HG02981 (cell line): Measurements from ENCODE around the gene SF3B2.
"Not testable (repeated sequence)": the region's sequence is repeated elsewhere in the genome, so short reads cannot be mapped to it uniquely, and the experiment has no call there.

Source experiments
- ATAC-seq: cut with Tn5 transposase; IDR thresholded peaks from one replicate; pipeline ENCODE4 v1.9.1; 2021; ENCODE audit warnings: mild to moderate bottlenecking, moderate library complexity; ENCODE audit not compliant: unreplicated experiment

Gene SF3B2, protein sequence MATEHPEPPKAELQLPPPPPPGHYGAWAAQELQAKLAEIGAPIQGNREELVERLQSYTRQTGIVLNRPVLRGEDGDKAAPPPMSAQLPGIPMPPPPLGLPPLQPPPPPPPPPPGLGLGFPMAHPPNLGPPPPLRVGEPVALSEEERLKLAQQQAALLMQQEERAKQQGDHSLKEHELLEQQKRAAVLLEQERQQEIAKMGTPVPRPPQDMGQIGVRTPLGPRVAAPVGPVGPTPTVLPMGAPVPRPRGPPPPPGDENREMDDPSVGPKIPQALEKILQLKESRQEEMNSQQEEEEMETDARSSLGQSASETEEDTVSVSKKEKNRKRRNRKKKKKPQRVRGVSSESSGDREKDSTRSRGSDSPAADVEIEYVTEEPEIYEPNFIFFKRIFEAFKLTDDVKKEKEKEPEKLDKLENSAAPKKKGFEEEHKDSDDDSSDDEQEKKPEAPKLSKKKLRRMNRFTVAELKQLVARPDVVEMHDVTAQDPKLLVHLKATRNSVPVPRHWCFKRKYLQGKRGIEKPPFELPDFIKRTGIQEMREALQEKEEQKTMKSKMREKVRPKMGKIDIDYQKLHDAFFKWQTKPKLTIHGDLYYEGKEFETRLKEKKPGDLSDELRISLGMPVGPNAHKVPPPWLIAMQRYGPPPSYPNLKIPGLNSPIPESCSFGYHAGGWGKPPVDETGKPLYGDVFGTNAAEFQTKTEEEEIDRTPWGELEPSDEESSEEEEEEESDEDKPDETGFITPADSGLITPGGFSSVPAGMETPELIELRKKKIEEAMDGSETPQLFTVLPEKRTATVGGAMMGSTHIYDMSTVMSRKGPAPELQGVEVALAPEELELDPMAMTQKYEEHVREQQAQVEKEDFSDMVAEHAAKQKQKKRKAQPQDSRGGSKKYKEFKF

DNA sequence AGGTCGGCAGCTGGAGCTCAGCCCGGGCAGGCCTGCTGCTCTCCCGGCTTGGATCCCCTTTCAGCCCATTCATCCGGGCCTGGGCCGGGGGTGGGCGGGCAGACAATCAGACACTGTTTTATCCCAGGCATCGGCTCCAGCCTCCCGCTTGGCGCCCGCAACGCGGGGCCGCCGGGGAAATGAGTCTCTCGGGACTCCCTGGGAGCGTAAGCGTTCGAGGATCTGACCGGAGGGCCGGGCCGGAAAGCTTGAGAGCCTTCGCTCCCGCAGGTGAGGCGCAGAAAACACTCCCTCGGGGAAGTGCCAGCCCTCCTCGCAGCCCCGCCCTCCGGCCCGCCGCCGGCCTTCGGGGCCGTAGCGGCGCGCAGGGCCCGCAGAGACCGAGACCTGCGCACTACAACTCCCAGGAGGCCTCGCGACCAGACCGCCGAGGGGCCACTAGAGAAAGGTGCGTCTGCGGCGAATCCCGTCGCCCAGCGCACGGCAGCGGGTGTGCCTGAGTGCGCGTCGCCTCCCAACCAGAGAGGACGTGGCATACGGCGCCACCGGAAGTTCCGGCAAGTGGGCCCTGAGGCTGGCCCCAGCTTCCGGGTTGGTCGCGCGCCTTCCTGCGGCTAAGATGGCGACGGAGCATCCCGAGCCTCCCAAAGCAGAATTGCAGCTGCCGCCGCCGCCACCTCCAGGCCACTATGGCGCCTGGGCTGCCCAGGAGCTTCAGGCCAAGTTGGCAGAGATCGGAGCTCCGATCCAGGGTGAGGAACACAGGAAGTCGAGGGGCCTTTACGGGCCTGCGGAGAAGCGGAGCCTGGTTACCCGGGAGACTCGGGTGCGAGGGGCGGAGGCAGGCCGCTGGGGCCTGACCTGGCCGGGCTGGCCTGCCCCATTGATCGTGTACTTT is at the start of gene SF3B2:
Gene SF3B2 (plus strand): TSS at position 599 of the 898 bp plus-strand sequence. CDS start 21 bp downstream, at position 620.
- ATAC-seq: peak; percentile 91

DNA sequence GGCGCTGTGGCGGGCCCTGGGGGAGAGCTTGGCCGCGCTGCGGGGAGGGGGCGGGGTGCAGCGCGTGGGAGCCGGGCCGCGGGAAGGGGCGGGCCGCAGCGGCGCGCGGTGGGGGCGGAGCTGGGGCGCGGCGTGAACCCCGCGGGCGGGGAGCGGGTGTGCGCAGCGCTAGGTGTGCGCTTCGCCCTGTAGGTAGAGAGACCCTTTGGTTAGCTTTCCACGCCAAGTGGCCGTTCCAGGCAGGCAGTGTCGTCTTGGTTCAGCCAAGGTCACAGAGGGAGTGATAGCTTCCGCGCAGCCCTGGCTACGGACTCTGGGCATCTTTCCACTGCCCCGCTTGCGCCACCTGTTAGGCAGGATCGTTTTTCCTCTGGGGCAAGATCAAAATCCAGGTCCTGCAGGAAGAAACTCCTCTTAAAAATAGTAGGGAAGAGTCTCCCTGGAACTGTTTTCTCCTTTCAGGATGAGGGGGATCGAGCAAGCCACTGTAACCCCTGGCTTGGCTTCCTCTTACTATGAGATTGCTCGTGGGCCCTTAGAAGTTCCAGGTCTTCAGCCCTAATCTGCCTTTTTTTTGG is 49.4 kb upstream of the SF3B2 start:
- peak; percentile 36 for ATAC-seq

DNA sequence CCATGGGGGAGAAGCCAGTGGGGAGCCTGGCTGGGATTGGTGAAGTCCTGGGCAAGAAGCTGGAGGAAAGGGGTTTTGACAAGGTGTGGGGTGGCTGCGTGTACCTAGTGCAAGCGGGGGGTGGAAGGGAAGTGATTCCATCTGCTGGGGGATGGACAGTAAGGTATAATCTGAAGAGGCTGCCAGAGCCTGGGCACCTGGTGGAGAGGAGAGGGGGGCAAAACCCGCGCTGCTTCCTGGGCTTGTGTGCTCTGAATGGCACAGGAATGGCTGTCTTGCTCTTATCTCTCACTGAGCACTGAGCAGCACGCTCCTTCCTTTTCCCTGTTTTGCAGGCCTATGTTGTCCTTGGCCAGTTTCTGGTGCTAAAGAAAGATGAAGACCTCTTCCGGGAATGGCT is 48.9 kb upstream of the SF3B2 start:
- ATAC-seq: no peak

DNA sequence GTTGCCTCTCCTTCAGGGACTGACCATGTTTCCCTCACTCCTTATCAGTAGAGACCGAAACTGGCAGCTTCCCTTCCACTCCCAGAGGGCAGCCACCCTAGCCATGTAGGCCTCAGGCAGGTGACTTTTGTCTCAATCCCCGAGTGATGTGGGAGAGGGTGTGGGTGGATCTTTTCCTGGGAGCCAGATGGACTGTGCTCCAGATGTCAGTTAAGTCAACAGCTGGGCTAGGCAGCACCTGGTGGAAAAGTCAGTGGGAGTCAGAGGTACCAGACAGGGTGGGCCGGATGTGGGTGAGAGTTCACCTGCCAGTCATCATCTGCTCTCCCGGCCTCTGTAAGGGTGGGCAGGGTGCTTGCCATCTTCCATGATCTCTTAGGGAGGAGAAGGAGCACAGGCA is 48.0 kb upstream of the SF3B2 start:
- ATAC-seq: no peak

DNA sequence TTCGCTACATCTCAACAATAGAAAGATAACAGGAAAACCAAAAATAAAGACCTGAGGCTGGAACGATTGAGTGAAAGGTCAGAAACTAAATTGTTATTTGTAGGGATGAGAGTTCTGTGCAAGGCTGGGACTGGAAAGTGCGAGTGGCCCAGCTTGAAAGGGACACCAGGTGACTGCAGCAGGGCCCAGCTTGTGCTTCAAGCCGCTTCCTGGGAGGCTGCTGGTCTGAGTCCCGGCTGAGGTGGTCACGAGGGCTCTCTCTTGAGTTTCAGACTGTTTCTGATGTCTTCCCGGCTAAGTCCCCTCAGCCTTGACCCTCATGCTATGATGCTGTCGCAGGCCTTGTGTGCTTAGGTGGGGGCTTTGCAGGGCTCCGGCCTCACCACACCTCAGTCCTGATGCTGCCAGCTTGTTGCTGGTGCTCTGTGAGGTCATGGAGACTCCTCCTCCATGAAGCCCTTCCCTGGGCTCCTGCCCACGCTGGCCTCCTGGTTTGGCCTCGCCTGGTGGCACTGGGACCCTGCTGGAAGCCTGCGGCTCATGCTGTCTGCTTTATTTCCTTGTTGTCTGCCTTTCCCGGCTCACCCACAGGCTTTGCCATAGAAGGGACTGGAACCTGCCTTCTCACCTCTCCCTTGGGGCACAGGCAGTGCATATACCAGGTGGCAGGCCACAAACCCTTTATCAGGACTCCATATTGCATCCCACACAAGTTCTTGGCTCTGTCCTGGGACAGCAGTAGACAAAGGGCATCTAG is 45.9 kb upstream of the SF3B2 start:
- ATAC-seq: no peak

DNA sequence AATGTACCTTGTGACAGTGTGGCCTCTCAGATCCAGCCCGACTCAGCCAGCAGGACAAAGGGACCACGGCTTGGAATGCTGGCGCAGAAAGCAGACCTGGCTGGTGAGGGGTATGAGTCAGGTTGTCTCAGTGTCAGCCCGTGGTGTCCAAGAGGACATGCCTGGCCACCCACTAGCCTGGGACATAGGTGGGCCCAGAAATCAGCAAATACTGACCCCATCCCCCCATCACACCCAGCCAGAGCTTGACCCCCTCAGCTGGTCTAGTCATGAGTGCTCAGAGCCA is 45.3 kb upstream of the SF3B2 start:
- no peak for ATAC-seq

DNA sequence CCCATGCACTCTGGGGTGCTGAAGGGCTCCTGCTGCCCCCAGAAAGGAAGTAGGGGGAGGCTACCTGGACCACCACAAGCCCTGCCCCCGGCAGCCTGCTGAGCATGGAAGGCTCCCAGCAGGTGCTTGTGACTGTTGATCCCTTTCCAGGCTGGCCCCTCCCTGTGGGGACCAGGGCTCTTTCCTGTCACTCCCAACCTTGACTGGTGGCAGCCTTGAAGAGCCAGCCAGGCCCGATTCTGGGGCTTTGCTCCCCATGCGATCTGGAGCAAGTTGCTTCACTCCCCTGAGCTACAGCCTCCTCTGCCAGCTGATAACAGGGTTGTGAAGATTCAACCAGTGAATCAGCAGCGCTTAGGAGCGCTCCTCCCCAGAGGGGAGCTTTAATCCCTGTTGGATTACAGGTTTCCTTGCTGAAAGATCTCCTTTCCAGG is 44.9 kb upstream of the SF3B2 start:
- ATAC-seq: no peak

DNA sequence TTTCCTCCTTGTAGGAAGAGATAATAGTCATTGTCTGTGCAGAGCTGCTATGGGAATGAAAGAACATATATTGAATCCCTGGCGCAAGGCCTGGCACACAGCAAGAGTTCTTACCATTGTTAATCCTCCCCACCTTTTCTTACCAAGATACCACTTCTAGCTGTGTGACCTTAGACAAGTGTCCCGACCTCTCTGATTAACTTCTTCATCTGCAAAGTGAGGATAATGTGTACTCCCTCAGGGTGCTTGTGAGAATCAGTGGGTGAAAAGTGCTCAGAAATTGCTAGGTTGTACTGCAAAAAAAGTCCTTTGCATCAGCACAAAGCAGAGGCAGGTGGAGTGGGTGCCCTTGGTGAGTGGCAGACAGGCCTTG is 44.1 kb upstream of the SF3B2 start:
- ATAC-seq: no peak

DNA sequence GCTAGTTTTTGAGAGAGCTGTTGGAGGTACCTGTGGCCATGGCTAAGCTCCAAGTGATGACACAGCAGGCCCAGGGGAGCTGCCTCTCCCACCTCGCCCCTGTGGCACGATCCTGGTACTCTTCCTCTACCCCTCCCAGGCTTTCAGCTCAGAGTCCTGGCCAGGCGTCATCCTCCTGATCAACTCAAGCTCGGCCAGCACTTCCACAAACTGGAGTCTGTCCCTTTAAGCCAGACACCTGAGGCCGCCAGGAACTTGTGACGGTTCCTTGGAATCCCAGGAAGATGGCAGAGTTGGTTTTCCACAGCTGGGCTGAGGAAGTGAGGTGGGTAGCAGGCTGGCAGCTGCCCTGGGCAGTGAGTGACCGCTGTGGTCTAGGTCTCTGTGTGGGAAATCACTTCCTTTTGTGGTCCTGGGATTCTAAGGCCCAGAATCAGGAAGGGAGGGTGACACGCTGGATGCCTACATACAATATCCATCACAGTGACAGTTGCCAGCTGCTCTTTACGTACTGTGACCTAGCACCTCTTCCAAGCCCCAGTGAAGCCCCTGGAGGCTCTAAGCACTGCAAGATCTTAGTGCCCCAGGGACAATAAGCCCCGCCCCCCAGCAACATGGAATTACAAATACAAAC is 43.6 kb upstream of the SF3B2 start:
- no peak for ATAC-seq

DNA sequence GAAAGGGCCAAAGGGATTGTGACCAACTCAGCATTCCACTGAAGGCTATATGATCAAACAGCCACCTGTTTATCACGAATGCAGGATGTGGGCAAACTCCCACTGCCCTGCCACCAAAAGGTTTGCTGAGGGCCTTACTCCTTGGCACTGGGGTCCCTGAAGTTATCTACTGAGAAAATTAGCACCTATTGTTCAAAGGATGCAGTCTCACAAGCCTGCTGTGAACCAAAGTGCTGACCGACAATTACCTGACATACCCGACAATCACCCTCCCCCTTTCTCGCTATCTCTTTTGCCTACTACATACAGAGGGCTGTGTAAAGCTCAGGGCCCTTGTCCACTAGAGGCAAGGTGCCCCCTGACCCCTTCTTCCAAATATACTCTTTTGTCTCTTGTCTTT is 42.1 kb upstream of the SF3B2 start:
- ATAC-seq: not testable (repeated sequence)

DNA sequence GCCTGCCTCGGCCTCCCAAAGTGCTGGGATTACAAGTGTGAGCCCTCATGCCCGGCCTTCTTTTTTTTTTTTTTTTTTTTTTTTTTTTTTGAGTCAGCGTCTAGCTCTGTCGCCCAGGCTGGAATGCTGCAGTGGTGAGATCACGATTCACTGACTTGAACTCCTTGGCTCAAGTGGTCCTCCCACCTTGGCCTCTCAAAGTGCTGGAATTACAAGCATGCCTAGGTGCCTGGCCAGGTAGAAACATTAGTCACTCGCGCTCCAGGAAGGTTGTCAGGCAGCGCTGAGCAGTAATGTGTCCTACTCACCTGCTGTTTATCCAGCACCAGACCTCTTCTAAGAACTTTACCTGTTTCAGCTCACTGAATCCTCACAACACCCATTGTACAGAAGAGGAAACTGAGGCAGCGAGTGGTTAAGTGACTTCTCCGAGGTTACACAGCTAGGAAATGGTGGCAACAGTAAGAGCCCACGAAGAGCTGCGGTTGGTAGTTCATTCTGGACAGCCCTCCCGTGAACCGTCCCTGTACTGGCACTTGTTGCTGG is 40.9 kb upstream of the SF3B2 start:
- ATAC-seq: no peak

DNA sequence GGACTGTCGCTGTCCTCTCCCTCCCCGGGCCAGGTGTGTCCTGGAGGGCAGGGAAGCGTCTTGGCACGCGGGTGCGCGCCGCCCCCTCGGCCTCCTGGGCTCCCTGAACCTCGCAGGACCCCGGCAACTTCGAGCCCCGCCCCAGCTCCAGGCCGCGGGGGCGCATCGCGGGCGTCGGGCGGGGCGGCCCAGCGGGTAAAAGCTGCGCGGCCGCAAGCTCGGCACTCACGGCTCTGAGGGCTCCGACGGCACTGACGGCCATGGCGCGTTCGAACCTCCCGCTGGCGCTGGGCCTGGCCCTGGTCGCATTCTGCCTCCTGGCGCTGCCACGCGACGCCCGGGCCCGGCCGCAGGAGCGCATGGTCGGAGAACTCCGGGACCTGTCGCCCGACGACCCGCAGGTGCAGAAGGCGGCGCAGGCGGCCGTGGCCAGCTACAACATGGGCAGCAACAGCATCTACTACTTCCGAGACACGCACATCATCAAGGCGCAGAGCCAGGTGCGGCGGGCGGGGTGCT is 40.3 kb upstream of the SF3B2 start, which contains the start of gene CST6:
Gene CST6 (plus strand): TSS at position 224 of the 519 bp plus-strand sequence. CDS start 37 bp downstream, at position 261.
- no peak for ATAC-seq

DNA sequence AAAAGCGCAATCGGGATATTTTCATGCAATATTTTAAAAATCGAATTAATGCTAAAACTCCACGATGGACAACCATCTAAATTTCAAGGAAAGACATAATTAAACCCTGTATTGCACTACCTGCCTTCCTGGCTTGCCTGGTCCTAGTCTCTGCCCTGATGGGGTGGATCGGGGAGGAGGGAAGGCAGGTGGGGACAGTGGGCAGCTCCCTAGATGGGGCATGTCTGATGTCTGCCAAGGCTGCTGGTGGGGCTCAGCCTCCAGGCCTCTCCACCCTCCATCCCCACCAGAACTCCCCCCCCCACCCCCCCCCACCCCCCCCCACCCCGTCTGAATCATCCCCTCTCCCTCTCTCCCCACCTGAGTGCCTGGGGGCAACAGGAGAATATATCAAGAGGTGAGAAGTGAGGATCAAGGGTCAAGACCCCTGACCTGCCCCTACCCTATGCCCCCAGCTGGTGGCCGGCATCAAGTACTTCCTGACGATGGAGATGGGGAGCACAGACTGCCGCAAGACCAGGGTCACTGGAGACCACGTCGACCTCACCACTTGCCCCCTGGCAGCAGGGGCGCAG is 39.7 kb upstream of the SF3B2 start:
- no peak for ATAC-seq

DNA sequence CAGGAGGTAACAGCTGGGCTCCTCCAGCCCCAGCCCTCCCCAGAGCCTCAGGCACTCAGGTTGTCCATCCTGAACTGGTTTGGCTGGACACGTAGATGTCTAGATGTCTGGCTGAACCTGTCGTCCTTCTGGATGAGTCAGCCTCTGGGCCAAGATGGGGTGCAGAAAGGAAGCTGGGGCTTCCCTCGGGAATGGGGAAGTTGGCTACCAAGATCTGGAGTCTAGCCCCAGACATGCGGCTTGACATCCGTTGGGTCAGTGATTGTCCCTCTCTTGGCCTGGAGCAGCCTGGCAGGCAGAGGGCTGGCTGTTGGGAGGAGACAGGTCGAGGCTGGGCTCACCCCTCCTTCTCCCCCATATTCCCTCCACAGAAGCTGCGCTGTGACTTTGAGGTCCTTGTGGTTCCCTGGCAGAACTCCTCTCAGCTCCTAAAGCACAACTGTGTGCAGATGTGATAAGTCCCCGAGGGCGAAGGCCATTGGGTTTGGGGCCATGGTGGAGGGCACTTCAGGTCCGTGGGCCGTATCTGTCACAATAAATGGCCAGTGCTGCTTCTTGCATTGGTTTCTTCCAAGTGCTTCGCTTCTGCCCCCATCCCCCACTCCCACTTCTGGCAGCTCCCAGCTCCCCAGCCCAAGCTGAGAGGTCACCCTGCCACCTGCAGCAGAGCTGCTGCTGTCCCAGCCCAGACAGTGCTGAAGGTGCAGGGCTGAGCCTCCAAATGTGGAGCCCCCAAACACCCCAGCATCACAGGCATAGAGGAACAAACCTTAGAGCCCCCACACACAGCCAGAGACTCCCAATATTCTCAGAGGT is 39.0 kb upstream of the SF3B2 start:
- no peak for ATAC-seq

DNA sequence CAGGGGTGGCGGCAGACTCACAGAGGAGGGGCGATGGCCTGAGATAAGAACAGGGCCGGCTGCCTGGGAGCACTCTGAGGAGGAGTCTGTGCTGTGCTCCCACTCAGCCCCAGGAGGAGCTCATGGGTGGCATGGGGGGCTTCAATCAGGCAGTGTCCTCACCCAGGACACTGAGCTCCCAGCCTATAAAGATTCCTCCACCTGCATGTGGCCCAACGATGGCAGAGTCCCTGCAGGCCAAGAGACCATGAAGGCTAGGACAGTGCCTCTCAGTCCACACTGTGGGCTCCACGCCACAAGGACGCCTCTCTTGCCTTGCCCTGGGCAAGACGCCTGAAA is 38.4 kb upstream of the SF3B2 start:
- ATAC-seq: no peak

DNA sequence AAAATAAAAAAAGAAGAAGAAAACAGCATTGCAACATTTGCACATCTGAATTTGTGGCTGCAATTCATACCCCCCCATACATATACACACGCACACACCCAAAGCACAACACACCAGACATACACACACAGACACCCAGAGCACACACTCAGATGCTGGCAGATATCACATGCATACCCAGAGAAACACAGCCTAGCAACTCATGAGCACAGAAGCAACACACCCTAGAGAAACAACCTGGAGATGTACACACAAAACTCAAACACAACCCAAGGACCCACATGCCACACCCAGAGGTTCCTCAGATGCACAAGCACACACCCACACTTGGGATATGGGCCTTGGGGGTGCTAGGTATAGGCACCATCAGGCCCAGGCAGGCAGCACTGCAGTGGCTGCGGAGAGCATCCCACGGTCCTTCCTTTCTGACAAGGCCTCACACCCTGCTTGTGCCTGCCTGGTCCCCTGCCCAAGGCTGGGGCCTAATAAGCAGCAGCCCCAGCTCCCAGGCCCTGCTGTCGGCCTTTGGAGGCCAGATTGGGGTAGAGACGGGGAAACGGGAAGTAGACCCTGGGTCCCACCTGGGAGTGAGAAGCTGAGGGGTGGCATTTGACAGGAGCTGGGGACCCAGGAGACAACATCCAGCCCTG is 37.2 kb upstream of the SF3B2 start:
- ATAC-seq: no peak

DNA sequence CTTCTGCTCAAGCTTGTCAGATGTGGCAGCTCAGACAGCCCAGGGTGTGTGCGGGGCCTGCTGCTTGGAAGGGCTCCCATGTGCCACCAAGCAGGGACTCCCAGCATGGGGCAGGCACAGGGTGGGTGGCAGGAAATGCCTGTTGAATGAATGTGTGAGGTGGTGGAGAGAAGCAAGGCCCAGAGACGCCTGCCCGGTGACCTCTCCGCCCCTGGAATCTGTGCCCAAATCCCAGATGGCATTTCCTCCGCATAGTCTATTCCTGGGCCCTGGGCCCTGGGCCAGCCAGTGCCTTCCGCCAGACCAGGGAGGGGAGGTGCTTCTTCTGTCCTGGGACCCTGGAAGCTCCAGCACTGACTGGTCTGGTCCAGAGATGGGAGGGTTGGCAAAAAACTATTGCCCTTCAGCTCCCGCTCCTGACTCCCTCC is 36.7 kb upstream of the SF3B2 start:
- ATAC-seq: no peak
